Amygdala (tissue), 56 donors: ENCODE measurements around the gene TNFRSF25.
"Not testable (repeated sequence)": the region's sequence is repeated elsewhere in the genome, so short reads cannot be mapped to it uniquely, and the experiment has no call there.

Source experiments
- DNase-seq, 56 donors: peaks; one replicate each; lab custom pipeline; 2025; lab: John Stamatoyannopoulos, UW

Gene TNFRSF25

GRCh38 chr1:6455752-6456520 lies 10.0 kb downstream of the TNFRSF25 start:
- not testable (repeated sequence) for DNase-seq

- DNase-seq: no peak
Observed at GRCh38 chr1:6454856-6455751, 10.9 kb downstream of the TNFRSF25 start.

GRCh38 chr1:6453895-6454855 lies 11.8 kb downstream of the TNFRSF25 start:
- DNase-seq: not testable (repeated sequence)

- DNase-seq: no peak
Observed at GRCh38 chr1:6450943-6451373, 15.0 kb downstream of the TNFRSF25 start.

- DNase-seq: not testable (repeated sequence)
Observed at GRCh38 chr1:6450486-6450885, 15.5 kb downstream of the TNFRSF25 start.

GRCh38 chr1:6450005-6450450 lies 15.9 kb downstream of the TNFRSF25 start:
- no peak for DNase-seq

- DNase-seq: peak in 11 of 56 donors; percentile 7 to 46 (median 24)
Observed at GRCh38 chr1:6448749-6449631, 17.0 kb downstream of the TNFRSF25 start.

GRCh38 chr1:6447818-6448748 lies 17.9 kb downstream of the TNFRSF25 start:
- DNase-seq: peak in 1 of 56 donors; percentile 60

- DNase-seq: no peak
Observed at GRCh38 chr1:6447016-6447817, 18.8 kb downstream of the TNFRSF25 start.

GRCh38 chr1:6446665-6447015 lies 19.3 kb downstream of the TNFRSF25 start:
- no peak for DNase-seq

- not testable (repeated sequence) for DNase-seq
Observed at GRCh38 chr1:6445929-6446328, 20.0 kb downstream of the TNFRSF25 start.

- peak in 7 of 56 donors; percentile 3 to 21 (median 15) for DNase-seq
Observed at GRCh38 chr1:6445062-6445763, 20.8 kb downstream of the TNFRSF25 start.

GRCh38 chr1:6444377-6444776 lies 21.6 kb downstream of the TNFRSF25 start:
- DNase-seq: no peak

GRCh38 chr1:6443339-6444115 lies 22.4 kb downstream of the TNFRSF25 start:
- DNase-seq: no peak

- no peak for DNase-seq
Observed at GRCh38 chr1:6441586-6441985, 24.4 kb downstream of the TNFRSF25 start.
